G401.6 (cell line): Measurements from ENCODE around the gene CHD1L.
"Not testable (repeated sequence)": the region's sequence is repeated elsewhere in the genome, so short reads cannot be mapped to it uniquely, and the experiment has no call there.

Source experiments
- FAIRE-seq: peaks from 2 replicates; lab custom pipeline; 2012; peaks lifted over from hg19 to GRCh38; lab: Jason Lieb, UNC

Gene CHD1L

GRCh38 chr1:147233903-147234302, 8.6 kb upstream of the CHD1L start:
- FAIRE-seq, result not testable (repeated sequence)

- no peak for FAIRE-seq
These were observed 6.7 kb upstream of the CHD1L start for GRCh38 chr1:147235822-147236221.

GRCh38 chr1:147236448-147236847, 6.0 kb upstream of the CHD1L start:
- no peak for FAIRE-seq

GRCh38 chr1:147236959-147237791, 5.3 kb upstream of the CHD1L start:
- no peak for FAIRE-seq

- FAIRE-seq, result no peak
These were observed 4.2 kb upstream of the CHD1L start for GRCh38 chr1:147238053-147238902.

- no peak for FAIRE-seq
These were observed 3.3 kb upstream of the CHD1L start for GRCh38 chr1:147238925-147239820.

- FAIRE-seq, result not testable (repeated sequence)
These were observed 2.3 kb upstream of the CHD1L start for GRCh38 chr1:147240131-147240721.

GRCh38 chr1:147241934-147242448, 493 bp upstream of the CHD1L start:
- no peak for FAIRE-seq

- no peak for FAIRE-seq
These were observed 773 bp downstream of the CHD1L start for GRCh38 chr1:147243228-147243685.

GRCh38 chr1:147243841-147244240, 1.4 kb downstream of the CHD1L start:
- FAIRE-seq, result no peak

- FAIRE-seq, result no peak
These were observed 2.6 kb downstream of the CHD1L start for GRCh38 chr1:147245129-147245528.

GRCh38 chr1:147245586-147246021, 3.1 kb downstream of the CHD1L start:
- FAIRE-seq, result no peak

GRCh38 chr1:147246044-147246690, 3.7 kb downstream of the CHD1L start:
- FAIRE-seq, result no peak

GRCh38 chr1:147246910-147247655, 4.6 kb downstream of the CHD1L start:
- no peak for FAIRE-seq

- FAIRE-seq, result no peak
These were observed 5.3 kb downstream of the CHD1L start for GRCh38 chr1:147247656-147248238.

GRCh38 chr1:147252540-147252939, 10.1 kb downstream of the CHD1L start:
- no peak for FAIRE-seq

- FAIRE-seq, result no peak
These were observed 18.5 kb downstream of the CHD1L start for GRCh38 chr1:147260956-147261355.

GRCh38 chr1:147264158-147264768, 21.8 kb downstream of the CHD1L start:
- no peak for FAIRE-seq

GRCh38 chr1:147266381-147266780, 23.9 kb downstream of the CHD1L start:
- FAIRE-seq, result no peak
